Measurements from ENCODE around the gene FUBP1. TPM values are rescaled to one million over a fixed set of nuclear protein-coding genes. Genes with fewer than 3 reads are reported as not detected.
"Not testable (repeated sequence)": the region's sequence is repeated elsewhere in the genome, so short reads cannot be mapped to it uniquely, and the experiment has no call there.

The FUBP1 gene
- 426 TPM for polyA plus RNA-seq (ENCODE audit: insufficient read length)
- long read RNA-seq, donor 1, partial matches to known transcripts = 42 of 61 reads
- long read RNA-seq, donor 1, other reads (novel, unspliced or antisense) = 7 of 61 reads
- long read RNA-seq, donor 2, transcript FUBP1-211 (3 exons, 2,156 nt) = major isoform, 5 of 59 reads
- long read RNA-seq, donor 2, partial matches to known transcripts = 47 of 59 reads
- long read RNA-seq, donor 2, other reads (novel, unspliced or antisense) = 0 of 59 reads
- long read RNA-seq, donor 3, transcript FUBP1-209 (2 exons, 535 nt) = minor isoform, 5 of 60 reads
- long read RNA-seq, donor 3, transcript FUBP1-211 (3 exons, 2,156 nt) = major isoform, 7 of 60 reads
- long read RNA-seq, donor 3, partial matches to known transcripts = 37 of 60 reads
- long read RNA-seq, donor 3, other reads (novel, unspliced or antisense) = 6 of 60 reads
- long read RNA-seq, donor 4 = 0 reads
- long read RNA-seq, donor 5, transcript FUBP1-203 (20 exons, 2,378 nt) = minor isoform, 5 of 49 reads
- long read RNA-seq, donor 5, transcript FUBP1-211 (3 exons, 2,156 nt) = major isoform, 6 of 49 reads
- long read RNA-seq, donor 5, partial matches to known transcripts = 21 of 49 reads
- long read RNA-seq, donor 5, other reads (novel, unspliced or antisense) = 13 of 49 reads
- long read RNA-seq, donor 6, partial matches to known transcripts = 43 of 51 reads
- long read RNA-seq, donor 6, other reads (novel, unspliced or antisense) = 0 of 51 reads
- long read RNA-seq, donor 7, transcript FUBP1-206 (4 exons, 639 nt) = major isoform, 5 of 115 reads
- long read RNA-seq, donor 7, partial matches to known transcripts = 94 of 115 reads
- long read RNA-seq, donor 7, other reads (novel, unspliced or antisense) = 6 of 115 reads
- long read RNA-seq, donor 8, partial matches to known transcripts = 0 of 6 reads
- long read RNA-seq, donor 8, other reads (novel, unspliced or antisense) = 0 of 6 reads

DNA sequence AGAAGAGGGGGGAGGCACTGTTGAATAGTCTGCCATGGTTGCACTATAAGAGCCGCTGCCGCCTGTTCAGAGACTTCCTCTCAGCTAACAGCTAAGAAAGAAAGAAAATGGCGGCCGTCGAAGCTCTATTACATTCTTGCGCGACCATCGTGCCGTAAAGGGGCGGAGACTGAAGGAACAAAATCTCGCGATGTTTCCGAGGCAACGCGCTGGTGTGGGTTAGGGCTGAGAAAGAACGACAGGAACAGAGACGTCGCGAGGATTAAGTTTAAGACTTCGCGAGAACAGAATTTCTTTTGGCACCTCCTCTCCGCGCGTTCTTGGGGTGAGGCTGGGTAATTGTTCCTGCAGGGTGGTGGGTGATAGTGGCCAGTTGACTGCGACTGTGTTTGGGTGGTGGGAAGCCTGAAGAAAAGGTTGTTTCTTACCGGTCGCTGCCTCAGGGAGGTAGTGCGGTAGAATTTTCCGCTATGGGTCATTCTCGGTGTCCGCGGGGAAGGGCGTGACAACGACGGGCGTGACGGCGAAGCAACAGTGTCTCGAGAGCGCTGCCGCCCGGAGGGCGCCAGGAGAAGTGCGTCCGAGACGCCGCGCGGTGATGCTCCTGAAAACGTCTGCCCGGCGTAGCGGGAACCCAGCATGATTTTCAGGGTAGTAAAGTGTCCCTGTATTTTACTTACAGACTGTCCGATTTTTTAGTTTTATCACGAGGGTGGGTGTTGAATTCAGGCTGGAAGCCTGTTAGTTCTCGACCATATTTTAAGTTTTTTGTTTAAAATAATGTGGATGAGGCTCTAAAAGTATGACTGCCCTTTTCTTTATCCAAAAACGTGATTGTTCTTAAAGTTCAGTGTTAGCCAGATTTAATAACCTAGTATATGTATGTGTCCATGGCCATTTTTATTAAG lies at the start of gene FUBP1:
TSS of gene FUBP1 (minus strand) at position 104 of the 908 bp plus-strand sequence. CDS start at position 36, 68 bp downstream.
- DNase-seq = peak; percentile 99

DNA sequence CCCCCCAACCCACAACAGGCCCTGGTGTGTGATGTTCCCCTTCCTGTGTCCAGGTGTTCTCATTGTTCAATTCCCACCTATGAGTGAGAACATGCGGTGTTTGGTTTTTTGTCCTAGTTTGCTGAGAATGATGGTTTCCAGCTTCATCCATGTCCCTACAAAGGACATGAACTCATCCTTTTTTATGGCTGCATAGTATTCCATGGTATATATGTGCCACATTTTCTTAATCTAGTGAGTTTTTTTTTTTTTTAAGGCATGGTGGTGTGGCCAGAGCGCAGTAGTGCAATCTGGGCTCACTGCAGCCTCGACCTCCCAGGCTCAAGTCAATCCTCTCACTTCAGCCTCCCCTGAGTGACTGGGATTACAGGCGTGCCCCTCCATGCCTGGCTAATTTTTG lies 42.3 kb upstream of the FUBP1 start:
- not testable (repeated sequence) for DNase-seq

DNA sequence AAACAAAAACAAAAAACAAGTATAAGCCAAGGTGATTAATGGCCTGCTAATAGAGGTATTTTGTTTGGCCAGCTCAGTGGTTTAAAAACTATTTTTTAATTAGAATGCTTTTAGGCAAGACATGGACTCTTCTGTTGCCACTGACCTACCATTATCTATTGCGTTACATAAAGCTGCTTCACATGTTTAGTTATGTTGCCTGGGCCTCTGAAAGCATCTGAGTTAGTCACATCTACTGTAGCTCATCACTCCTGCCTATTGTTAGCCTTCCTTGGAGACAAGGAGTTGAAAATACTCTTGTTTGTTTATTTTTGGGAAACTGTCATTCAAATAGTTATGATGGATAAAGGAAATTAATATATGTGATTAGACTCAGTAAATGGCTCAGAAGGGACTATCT lies 40.2 kb upstream of the FUBP1 start:
- no peak for DNase-seq

GRCh38 chr1:78015148-78015547 lies 36.3 kb upstream of the FUBP1 start:
- DNase-seq = no peak

- DNase-seq = no peak
These were observed 32.2 kb upstream of the FUBP1 start for GRCh38 chr1:78011050-78011449.

- DNase-seq = no peak
These were observed 31.0 kb upstream of the FUBP1 start for GRCh38 chr1:78009836-78010235.

DNA sequence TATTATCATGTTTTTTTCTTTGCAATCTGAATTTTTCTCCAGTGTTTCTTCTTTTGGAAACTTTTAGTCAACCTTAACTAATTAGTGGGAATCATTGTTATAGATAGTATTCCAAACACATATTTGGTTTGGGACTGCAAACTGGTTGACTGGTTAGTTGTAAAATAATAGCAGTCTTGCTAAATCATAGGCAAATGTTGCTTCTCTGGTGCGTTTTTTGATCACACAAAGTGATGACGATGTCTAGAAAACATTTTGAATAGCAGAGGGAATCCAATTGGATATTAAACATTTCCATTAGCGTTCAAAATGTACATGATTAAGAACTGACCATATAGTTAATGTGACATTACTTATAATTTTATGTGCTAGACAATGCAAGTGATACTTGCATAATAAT lies 30.4 kb upstream of the FUBP1 start:
- no peak for DNase-seq

- no peak for DNase-seq
These were observed 28.9 kb upstream of the FUBP1 start for GRCh38 chr1:78007677-78008341.

GRCh38 chr1:78006521-78006920 lies 27.6 kb upstream of the FUBP1 start:
- no peak for DNase-seq

- peak; percentile 88 for DNase-seq
These were observed 26.9 kb upstream of the FUBP1 start for GRCh38 chr1:78005755-78006154.

- no peak for DNase-seq
These were observed 26.5 kb upstream of the FUBP1 start for GRCh38 chr1:78005448-78005722.

- peak; percentile 96 for DNase-seq
These were observed 26.0 kb upstream of the FUBP1 start, which contains the start of gene DNAJB4 for GRCh38 chr1:78004719-78005447. DNAJB4 (plus strand) TSS chr1:78004939; CDS start chr1:78005111, 172 bp downstream.

- peak; percentile 68 for DNase-seq
These were observed 25.2 kb upstream of the FUBP1 start for GRCh38 chr1:78003882-78004718.

GRCh38 chr1:78003070-78003746 lies 24.3 kb upstream of the FUBP1 start:
- no peak for DNase-seq

GRCh38 chr1:78000536-78000935 lies 21.7 kb upstream of the FUBP1 start:
- not testable (repeated sequence) for DNase-seq

DNA sequence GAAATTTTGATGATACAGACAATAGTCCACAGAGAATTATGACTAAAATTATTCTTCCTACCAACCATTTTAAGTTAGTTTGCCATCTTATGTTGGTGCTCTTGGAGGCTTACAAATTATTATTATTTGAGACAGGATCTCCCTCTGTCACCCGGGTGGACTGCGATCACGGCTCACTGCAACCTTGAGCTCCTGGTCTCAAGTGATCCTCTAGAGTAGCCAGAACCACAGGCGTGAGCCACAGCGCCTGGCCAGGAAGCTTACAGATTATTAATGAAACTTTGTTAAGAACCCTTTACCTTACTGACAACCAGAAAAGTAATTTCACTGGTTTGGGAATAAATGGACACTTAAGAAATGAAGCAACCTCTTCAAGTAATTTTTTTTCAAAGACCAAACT lies 17.9 kb upstream of the FUBP1 start:
- no peak for DNase-seq

- no peak for DNase-seq
These were observed 15.3 kb upstream of the FUBP1 start for GRCh38 chr1:77994117-77994705.

- no peak for DNase-seq
These were observed 12.8 kb upstream of the FUBP1 start for GRCh38 chr1:77991638-77992037.
